Renal cortex interstitium (tissue), 11 donors: ENCODE results near the gene LRRC4C. TPM values are rescaled to one million over a fixed set of nuclear protein-coding genes. Genes with fewer than 3 reads are reported as not detected.
"Not testable (repeated sequence)": the region's sequence is repeated elsewhere in the genome, so short reads cannot be mapped to it uniquely, and the experiment has no call there.

Source experiments
- DNase-seq, 11 donors: peaks; one replicate each; pipeline ENCODE4 v3.0.0-alpha.2; 2013; ENCODE audit warnings: low read depth in 9 of 11, low spot score in 4 of 11; ENCODE audit errors: extremely low read depth in 1 of 11
- polyA plus RNA-seq, 3 donors: library from polyadenylated mRNA; unstranded; fragments of 120-200 nt; gene quantifications; one replicate each; pipeline ENCODE4 v1.2.1, GENCODE V29; 2013; ENCODE audit not compliant: insufficient read length in 3 of 3

Gene LRRC4C
- polyA plus RNA-seq, 3 donors = 12.7 to 17.1 (median 13.0) TPM

- not testable (repeated sequence) for DNase-seq
Observed at GRCh38 chr11:40522080-40522479, 937.4 kb downstream of the LRRC4C start.

GRCh38 chr11:40517122-40517521 lies 942.3 kb downstream of the LRRC4C start:
- no peak for DNase-seq

DNA sequence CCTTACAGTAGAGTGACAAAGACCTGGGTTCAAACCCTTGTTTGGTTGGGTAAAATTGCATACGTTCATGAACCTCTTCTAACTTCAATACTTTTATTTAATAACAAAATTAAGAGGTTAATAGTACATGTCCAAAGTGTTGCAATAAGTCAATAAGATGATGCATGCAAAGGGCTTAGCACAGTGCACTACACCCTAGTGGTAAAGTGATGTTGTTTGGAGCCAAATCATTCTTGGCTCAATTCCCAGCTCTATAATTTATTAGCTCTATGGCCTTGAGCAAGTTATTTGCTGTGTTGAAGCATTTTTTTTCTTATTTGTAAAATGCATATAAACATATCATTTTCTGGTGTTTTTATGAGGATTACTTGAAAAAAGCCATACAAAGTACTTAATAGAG lies 945.3 kb downstream of the LRRC4C start:
- peak; percentile 9 to 46 (median 26) for DNase-seq

DNA sequence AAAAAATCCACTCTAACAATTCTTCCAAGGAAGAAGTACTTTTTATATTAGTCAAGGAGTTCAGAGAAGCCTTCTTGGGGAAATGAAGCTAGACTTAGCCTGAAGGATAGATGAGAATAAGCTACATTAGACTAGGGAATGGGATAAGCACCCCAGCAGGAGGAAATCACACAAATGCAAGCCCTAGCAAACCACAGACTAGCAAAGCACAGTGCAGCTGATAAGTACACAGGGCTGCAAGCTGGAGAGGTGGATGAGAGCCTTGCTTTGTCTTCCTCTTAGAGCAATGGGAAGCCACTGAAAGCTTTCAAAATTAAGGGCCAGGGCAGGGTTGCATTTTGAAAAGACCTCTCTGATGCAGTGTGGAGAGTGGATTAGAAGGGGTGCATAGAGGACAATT lies 946.2 kb downstream of the LRRC4C start:
- DNase-seq = no peak

GRCh38 chr11:40508303-40508702 lies 951.1 kb downstream of the LRRC4C start:
- no peak for DNase-seq

DNA sequence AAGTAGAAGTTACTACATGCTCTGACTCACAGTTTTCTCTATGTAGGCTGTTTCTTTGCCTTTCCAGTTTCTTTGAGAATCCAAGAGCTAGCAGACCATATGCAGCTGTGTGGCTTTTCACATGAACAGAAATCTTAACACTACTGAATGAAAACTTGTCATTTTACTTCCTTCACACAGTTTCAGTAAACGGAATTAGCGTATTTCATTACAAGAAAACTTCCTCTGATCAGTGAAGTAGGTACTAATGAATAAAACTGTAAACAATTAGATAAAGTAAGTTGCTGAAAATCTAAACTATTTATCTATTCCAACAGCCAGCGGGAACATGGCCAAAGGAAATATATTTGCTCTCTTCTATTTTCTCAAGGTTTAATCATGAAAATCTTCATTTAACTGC lies 953.2 kb downstream of the LRRC4C start:
- DNase-seq = no peak

DNA sequence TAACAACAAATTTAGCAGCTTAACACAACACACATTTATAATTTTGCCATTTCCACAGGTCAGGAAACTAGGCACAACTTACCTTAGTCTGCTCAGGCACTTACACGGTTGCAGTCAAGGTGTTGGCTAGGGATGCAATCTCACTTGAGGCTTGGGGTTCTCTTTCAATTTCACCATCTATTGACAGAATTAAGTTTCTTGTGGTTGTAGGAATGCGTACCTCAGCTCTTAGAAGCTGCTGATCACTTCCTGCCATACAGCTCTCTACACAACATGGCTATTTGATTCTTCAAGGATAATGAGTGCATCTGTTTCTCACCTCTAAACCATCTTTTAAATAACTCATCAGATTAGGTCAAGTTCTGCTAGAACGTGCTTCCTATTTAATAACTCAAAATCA lies 968.1 kb downstream of the LRRC4C start:
- DNase-seq = no peak

- DNase-seq = no peak
Observed at GRCh38 chr11:40467771-40468170, 991.7 kb downstream of the LRRC4C start.

- no peak for DNase-seq
Observed at GRCh38 chr11:40445391-40445790, 1014.1 kb downstream of the LRRC4C start.

GRCh38 chr11:40444151-40444550 lies 1015.3 kb downstream of the LRRC4C start:
- DNase-seq = no peak

DNA sequence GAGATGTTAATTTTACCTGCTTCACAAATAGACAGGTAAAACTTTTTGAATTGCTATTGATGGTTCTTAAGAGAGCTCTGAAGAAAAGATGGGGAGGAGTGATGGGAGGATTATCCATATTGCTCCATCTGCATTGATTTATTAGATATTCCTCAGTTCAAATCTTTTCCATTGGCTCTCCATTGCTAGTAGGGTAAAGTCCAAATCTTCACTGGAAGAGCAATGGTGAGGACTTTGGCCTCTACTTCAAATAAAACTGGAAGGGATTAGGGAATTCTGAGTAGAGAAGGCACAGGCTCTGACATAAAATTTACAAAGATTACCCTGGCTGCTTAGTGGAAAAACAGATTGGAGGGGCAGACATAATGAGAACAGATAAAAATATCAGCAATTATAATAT lies 1024.1 kb downstream of the LRRC4C start:
- DNase-seq = no peak

- DNase-seq = no peak
Observed at GRCh38 chr11:40434926-40435325, 1024.5 kb downstream of the LRRC4C start.

GRCh38 chr11:40432358-40432757 lies 1027.1 kb downstream of the LRRC4C start:
- DNase-seq = no peak

DNA sequence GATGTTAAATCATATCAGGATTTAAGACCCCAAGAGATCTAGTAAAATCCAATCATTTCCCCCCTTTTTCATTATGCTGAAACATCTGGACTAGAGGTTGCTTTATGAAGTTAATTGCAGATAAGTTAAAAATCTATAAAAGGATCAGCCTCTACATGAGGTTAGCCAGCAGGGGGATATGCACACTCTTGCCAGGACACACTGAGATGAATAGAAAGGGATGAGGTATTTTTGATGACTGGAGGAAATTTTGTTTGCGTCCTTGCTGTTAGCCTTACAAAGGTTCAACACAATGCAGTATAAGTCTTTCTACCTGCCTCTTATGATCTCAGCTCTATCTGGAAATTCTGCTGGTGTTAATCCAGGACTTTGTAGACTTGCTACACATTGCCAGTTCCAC lies 1034.3 kb downstream of the LRRC4C start:
- DNase-seq = no peak

GRCh38 chr11:40421208-40421981 lies 1038.1 kb downstream of the LRRC4C start:
- no peak for DNase-seq

GRCh38 chr11:40417627-40418026 lies 1041.8 kb downstream of the LRRC4C start:
- DNase-seq = no peak

- DNase-seq = no peak
Observed at GRCh38 chr11:40407355-40407754, 1052.1 kb downstream of the LRRC4C start.

- no peak for DNase-seq
Observed at GRCh38 chr11:40405614-40406013, 1053.8 kb downstream of the LRRC4C start.

- no peak for DNase-seq
Observed at GRCh38 chr11:40403321-40403720, 1056.1 kb downstream of the LRRC4C start.

DNA sequence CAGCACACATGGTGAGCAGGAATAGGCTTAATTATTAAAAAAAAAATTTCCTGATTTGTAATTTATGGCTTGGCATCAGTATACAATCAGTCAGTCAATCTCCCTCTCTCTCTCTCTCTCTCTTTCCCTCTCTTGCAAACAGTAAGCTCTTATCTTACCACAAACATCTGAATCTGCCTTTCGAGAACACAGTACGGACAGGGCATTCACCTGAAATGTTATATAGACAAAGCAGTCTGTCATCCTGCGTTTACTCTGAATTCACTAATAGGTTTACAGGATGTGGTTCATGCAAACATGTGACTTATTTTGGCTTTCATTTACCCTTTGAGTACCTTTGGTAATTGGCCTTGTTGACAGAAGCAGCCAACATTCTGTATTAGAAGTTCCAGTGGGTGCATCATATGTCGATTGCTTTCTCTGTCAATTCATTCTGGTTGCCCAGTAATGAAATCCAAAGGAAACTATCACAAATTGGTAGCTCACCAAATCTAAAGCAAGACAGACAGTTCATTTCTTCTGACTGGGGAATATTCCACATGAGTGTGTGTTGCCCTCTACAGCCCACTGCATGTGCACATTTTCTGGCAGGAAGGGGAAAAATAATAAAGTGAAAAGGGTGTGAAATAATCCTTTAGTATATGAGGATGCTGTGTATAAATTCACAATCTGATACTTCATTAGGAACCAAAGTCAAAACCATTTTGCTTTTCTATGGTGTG lies 1058.2 kb downstream of the LRRC4C start:
- no peak for DNase-seq

- DNase-seq = no peak
Observed at GRCh38 chr11:40397141-40397540, 1062.3 kb downstream of the LRRC4C start.
